HG03060 (cell line): ENCODE results near the gene SORCS2.
"Not testable (repeated sequence)": the region's sequence is repeated elsewhere in the genome, so short reads cannot be mapped to it uniquely, and the experiment has no call there.

Experiments used
- ATAC-seq: cut with Tn5 transposase; IDR thresholded peaks from one replicate; pipeline ENCODE4 v1.9.1; 2021; ENCODE audit warnings: low read depth, moderate number of reproducible peaks; ENCODE audit not compliant: unreplicated experiment

SORCS2 gene

GRCh38 chr4:7582313-7583097 lies 390.2 kb downstream of the SORCS2 start:
- no peak for ATAC-seq

GRCh38 chr4:7584098-7584497 lies 391.8 kb downstream of the SORCS2 start:
- no peak for ATAC-seq

- no peak for ATAC-seq
Observed at GRCh38 chr4:7584606-7585159, 392.3 kb downstream of the SORCS2 start.

- no peak for ATAC-seq
Observed at GRCh38 chr4:7585768-7586167, 393.4 kb downstream of the SORCS2 start.

- no peak for ATAC-seq
Observed at GRCh38 chr4:7587433-7588405, 395.4 kb downstream of the SORCS2 start.

- ATAC-seq, result no peak
Observed at GRCh38 chr4:7590189-7590588, 397.9 kb downstream of the SORCS2 start.

GRCh38 chr4:7590899-7591298 lies 398.6 kb downstream of the SORCS2 start:
- no peak for ATAC-seq

GRCh38 chr4:7591409-7592053 lies 399.2 kb downstream of the SORCS2 start:
- no peak for ATAC-seq

- ATAC-seq, result no peak
Observed at GRCh38 chr4:7593646-7594412, 401.5 kb downstream of the SORCS2 start.

GRCh38 chr4:7595934-7596461 lies 403.7 kb downstream of the SORCS2 start:
- no peak for ATAC-seq

GRCh38 chr4:7596918-7597606 lies 404.7 kb downstream of the SORCS2 start:
- ATAC-seq, result no peak

GRCh38 chr4:7598939-7599790 lies 406.8 kb downstream of the SORCS2 start:
- ATAC-seq, result no peak

- ATAC-seq, result no peak
Observed at GRCh38 chr4:7600247-7600646, 407.9 kb downstream of the SORCS2 start.

GRCh38 chr4:7602166-7602565 lies 409.8 kb downstream of the SORCS2 start:
- ATAC-seq, result not testable (repeated sequence)

GRCh38 chr4:7607156-7607910 lies 415.0 kb downstream of the SORCS2 start:
- ATAC-seq, result no peak

GRCh38 chr4:7608046-7608445 lies 415.7 kb downstream of the SORCS2 start:
- no peak for ATAC-seq

GRCh38 chr4:7609316-7609715 lies 417.0 kb downstream of the SORCS2 start:
- no peak for ATAC-seq
